ENCODE data around the gene CENPU. TPM values are rescaled to one million over a fixed set of nuclear protein-coding genes. Genes with fewer than 3 reads are reported as not detected.

The CENPU gene
- total RNA-seq, 4 donors from 2014 or later = 1.5 to 5.6 (median 4.1) TPM

DNA sequence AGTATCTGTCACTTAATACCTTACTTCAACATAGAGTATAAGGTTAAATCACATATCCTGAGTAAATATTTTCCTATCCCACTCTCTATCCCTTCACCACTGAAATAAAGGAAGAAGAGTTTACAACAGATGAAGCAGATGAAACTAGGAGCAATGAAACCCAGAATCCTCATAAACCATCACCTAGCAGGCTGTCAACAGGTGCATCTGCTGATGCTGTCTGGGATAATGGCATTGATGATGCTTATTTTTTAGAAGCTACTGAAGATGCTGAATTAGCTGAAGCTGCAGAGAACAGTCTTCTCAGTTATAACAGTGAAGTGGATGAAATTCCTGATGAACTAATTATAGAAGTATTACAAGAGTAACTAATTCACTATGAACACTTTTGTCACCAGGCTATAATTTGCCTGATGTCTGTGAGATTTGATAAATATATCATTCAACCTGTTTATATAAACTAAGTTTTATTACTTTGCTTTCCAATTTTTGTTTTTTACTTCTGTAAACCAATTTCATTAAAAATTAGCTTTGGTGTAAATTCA lies 39.4 kb downstream of the CENPU start:
- no peak overlapping the region for H3K27ac ChIP-seq

DNA sequence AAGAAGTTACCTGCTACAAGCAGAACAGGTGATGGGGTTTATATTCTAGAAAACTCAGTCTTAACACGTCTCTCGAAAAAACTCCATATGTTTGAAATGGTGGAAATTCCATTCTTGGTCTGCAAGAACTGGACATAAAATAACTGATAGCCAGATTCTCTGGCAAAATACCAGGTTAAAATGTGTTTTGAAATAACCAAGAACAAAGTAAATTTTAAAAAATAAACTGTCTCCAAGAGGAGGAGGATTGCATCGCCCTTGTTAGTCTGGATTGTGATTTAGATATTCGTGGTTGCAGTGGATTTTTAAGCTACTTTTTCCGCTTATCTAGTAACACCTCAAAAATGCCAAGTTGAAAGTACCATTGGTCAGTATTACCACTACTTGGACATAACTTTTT lies 40.8 kb downstream of the CENPU start:
- intact Hi-C loops (cut with DNase I; ENCODE audit: low total_unique reads) = no loop called here
- peaks cover 0 to 9% (median 0%) of the 10 kb centered on the region in 4 donors for H3K36me3 ChIP-seq
- no peak overlapping the region for H3K27ac ChIP-seq
- H3K4me3 ChIP-seq = no peak overlapping the region
- no peaks in the 10 kb centered on the region for H3K9me3 ChIP-seq
- DNase-seq = no peak
- TF ChIP-seq POLR2A (IDR thresholded peaks at IDR 0.05) = no peak
- TF ChIP-seq, protein P1, sequence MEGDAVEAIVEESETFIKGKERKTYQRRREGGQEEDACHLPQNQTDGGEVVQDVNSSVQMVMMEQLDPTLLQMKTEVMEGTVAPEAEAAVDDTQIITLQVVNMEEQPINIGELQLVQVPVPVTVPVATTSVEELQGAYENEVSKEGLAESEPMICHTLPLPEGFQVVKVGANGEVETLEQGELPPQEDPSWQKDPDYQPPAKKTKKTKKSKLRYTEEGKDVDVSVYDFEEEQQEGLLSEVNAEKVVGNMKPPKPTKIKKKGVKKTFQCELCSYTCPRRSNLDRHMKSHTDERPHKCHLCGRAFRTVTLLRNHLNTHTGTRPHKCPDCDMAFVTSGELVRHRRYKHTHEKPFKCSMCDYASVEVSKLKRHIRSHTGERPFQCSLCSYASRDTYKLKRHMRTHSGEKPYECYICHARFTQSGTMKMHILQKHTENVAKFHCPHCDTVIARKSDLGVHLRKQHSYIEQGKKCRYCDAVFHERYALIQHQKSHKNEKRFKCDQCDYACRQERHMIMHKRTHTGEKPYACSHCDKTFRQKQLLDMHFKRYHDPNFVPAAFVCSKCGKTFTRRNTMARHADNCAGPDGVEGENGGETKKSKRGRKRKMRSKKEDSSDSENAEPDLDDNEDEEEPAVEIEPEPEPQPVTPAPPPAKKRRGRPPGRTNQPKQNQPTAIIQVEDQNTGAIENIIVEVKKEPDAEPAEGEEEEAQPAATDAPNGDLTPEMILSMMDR (IDR thresholded peaks at IDR 0.05) = no peak
- no peak for TF ChIP-seq POLR2AphosphoS5 (IDR thresholded peaks at IDR 0.05)
- H3K27me3 ChIP-seq = no peaks in the 10 kb centered on the region
- WGBS, 2 donors (ENCODE audit: low coverage in 1 of 2) = 91 to 100% methylated on average over 3 to 5 of the region's 5 CpGs
- no peaks in the 10 kb centered on the region for H3K4me1 ChIP-seq
- in situ Hi-C loops (cut with MboI; ENCODE audit: low pct_ligation_motif_present in 1 of 4, low pct_unique_long_range_greater_than_20kb in 1 of 4, low sequenced_read_pairs in 3 of 4) = no loop called here

More for the DNA sequence above, 39.4 kb downstream of the CENPU start:
- H3K27me3 ChIP-seq = no peaks in the 10 kb centered on the region
- in situ Hi-C loops (cut with MboI; ENCODE audit: low pct_ligation_motif_present in 1 of 4, low pct_unique_long_range_greater_than_20kb in 1 of 4, low sequenced_read_pairs in 3 of 4) (no loop called here), intact Hi-C loops (cut with DNase I; ENCODE audit: low total_unique reads) (no loop called here)
- H3K9me3 ChIP-seq = no peaks in the 10 kb centered on the region
- H3K4me1 ChIP-seq = no peaks in the 10 kb centered on the region
- TF ChIP-seq EP300 (IDR thresholded peaks at IDR 0.05; ENCODE audit: low read depth) = no peak
- TF ChIP-seq POLR2AphosphoS5 (IDR thresholded peaks at IDR 0.05) = no peak
- no peak for TF ChIP-seq POLR2A (IDR thresholded peaks at IDR 0.05)
- TF ChIP-seq, protein P1 (IDR thresholded peaks at IDR 0.05) = no peak
- H3K36me3 ChIP-seq = peaks cover 0 to 9% (median 0%) of the 10 kb centered on the region in 4 donors
- DNase-seq = no peak
- no peak overlapping the region for H3K4me3 ChIP-seq

DNA sequence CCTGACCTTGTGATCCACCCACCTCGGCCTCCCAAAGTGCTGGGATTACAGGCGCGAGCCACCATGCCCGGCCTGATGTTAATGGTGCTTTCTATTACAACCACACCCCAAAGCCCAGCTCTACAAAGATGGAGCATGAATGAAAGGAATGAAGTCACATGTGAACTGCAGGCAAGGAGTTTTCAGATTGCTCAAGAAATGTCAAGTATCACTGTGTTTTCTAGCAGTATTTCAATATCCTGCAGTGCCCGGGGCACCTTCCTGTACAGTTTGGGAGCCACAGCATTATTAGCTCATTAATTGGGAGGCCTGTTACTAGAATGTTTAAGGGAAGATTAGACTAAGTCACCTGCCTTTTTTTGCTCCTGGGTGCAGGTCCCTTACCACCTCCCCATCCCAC lies 44.2 kb downstream of the CENPU start:
- 59 to 100% methylated on average over 1 to 5 of the region's 5 CpGs for WGBS, 2 donors (ENCODE audit: low coverage in 1 of 2)
- in situ Hi-C loops (cut with MboI; ENCODE audit: low pct_ligation_motif_present in 1 of 4, low pct_unique_long_range_greater_than_20kb in 1 of 4, low sequenced_read_pairs in 3 of 4) = no loop called here

DNA sequence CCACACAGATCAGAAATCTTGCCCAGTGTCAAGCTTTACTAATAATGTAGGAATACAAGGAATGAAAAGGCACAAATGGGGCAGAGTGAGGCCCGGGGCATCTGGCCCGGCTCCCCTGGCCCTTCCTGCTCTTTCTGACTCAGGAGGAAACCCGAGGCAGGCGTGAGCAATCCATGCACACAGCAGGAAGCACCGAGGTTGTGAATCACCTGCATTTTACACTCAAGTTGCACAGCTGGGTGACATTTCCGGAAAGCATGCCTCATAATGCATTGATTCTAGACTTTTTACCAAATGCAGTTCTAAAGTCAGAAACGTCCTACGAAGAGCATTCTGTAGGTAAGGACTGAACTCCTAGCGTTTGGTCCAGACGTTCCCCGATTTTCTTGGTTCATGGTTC lies 45.4 kb downstream of the CENPU start:
- 72 to 76% methylated on average over 8 to 11 of the region's 11 CpGs for WGBS, 2 donors (ENCODE audit: low coverage in 1 of 2)
- Histone ChIP-seq H3K4me3 (no peak overlapping the region), H3K27me3 (no peaks in the 10 kb centered on the region), H3K9me3 (no peaks in the 10 kb centered on the region), H3K4me1 (peaks cover 0 to 3% (median 0%) of the 10 kb centered on the region in 4 donors), H3K36me3 (peaks cover 0 to 5% (median 0%) of the 10 kb centered on the region in 4 donors), H3K27ac (no peak overlapping the region)
- intact Hi-C loops (cut with DNase I; ENCODE audit: low total_unique reads) (no loop called here), in situ Hi-C loops (cut with MboI; ENCODE audit: low pct_ligation_motif_present in 1 of 4, low pct_unique_long_range_greater_than_20kb in 1 of 4, low sequenced_read_pairs in 3 of 4) (no loop called here)
- TF ChIP-seq POLR2AphosphoS5 (IDR thresholded peaks at IDR 0.05) (no peak), EP300 (IDR thresholded peaks at IDR 0.05; ENCODE audit: low read depth) (no peak), POLR2A (IDR thresholded peaks at IDR 0.05) (no peak)
- TF ChIP-seq, protein P1 (IDR thresholded peaks at IDR 0.05) = no peak
- no peak for DNase-seq

More for the DNA sequence above, 44.2 kb downstream of the CENPU start:
- DNase-seq = no peak
- intact Hi-C loops (cut with DNase I; ENCODE audit: low total_unique reads) = no loop called here
- H3K4me1 ChIP-seq = no peaks in the 10 kb centered on the region
- no peak overlapping the region for H3K4me3 ChIP-seq
- no peaks in the 10 kb centered on the region for H3K27me3 ChIP-seq
- no peaks in the 10 kb centered on the region for H3K9me3 ChIP-seq
- peaks cover 0 to 9% (median 0%) of the 10 kb centered on the region in 4 donors for H3K36me3 ChIP-seq
- H3K27ac ChIP-seq = no peak overlapping the region
- TF ChIP-seq, protein P1 (IDR thresholded peaks at IDR 0.05) = no peak
- TF ChIP-seq EP300 (IDR thresholded peaks at IDR 0.05; ENCODE audit: low read depth) (no peak), POLR2A (IDR thresholded peaks at IDR 0.05) (no peak), POLR2AphosphoS5 (IDR thresholded peaks at IDR 0.05) (no peak)

All from transverse colon (tissue), 4 donors.